ENCODE data around the gene CHST5. TPM values are rescaled to one million over a fixed set of nuclear protein-coding genes. Genes with fewer than 3 reads are reported as not detected.

The CHST5 gene
- under 1 TPM in 1 of 2 experiments, not detected in 1; 0.06 TPM for total RNA-seq

DNA sequence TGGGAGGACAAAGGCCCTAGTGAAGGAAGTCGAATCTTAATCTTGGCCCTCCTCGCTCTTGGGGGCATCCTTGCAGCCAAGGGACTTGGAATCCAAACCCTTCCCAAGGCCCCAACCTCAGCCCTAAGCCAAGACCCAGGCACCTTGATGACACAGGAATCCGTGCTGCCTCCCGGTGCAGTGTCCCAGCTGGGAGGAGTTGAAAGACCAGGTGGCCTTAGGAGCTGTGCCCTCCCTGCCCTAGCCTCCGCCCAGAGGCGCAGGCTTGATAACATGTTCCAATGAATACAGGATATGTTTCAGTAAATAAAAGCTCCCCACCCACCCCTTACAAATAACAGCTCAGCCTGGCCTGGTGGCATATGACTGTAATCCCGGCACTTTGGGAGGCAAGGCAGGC is at the start of gene CHST5:
Gene CHST5 (minus strand): TSS at position 208 of the 400 bp plus-strand sequence. CDS start 5,724 bp downstream, outside the sequence.
- POLR2A ChIA-PET: no interaction called here
- Mint-ChIP-seq H3K36me3 (ENCODE audit: low read depth) (no peaks in the 10 kb centered on the region), H3K27me3 (no peaks in the 10 kb centered on the region)

DNA sequence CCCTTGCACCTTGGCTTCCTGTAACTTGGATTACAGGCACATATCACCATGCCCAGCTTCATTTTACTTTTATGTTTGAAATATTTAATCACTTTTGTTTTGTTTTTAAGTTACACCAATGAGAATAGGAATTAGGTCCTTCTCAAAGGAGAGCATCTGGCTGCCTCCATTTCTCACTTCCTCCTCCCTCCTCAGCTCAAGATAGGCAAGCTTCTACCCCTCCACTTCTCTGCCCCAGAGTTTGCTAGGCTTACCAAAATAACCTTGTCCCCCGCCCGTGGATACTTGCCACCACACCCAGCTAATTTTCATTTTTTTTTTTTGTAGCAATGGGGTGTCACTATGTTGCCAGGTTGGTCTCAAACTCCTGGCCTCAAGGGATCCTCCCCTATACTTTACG is 48.2 kb upstream of the CHST5 start:
- H3K4me1 Mint-ChIP-seq: peaks cover 6% of the 10 kb centered on the region
- peaks cover 15% of the 10 kb centered on the region for H3K36me3 Mint-ChIP-seq (ENCODE audit: low read depth)
- H3K4me3 Mint-ChIP-seq: no peak overlapping the region
- no peak for DNase-seq
- ChIA-PET POLR2A (no interaction called here), CTCF (no interaction called here)
- no peaks in the 10 kb centered on the region for H3K9me3 Mint-ChIP-seq
- no peaks in the 10 kb centered on the region for H3K27me3 Mint-ChIP-seq
- H3K27ac Mint-ChIP-seq: no peak overlapping the region

More for the DNA sequence above, at the start of gene CHST5:
- DNase-seq: no peak
- CTCF ChIA-PET: interaction anchor here (1.3 to 1.7 kb wide), 2 partner anchors 19 to 337 kb away, joined by 3 to 4 read pairs; no protein-coding TSS in a partner anchor
- H3K27ac Mint-ChIP-seq: no peak within 1 kb of the TSS
- H3K4me3 Mint-ChIP-seq: no peak within 1 kb of the TSS
- no peaks in the 10 kb centered on the region for H3K9me3 Mint-ChIP-seq
- H3K4me1 Mint-ChIP-seq: peaks cover 3% of the 10 kb centered on the region

DNA sequence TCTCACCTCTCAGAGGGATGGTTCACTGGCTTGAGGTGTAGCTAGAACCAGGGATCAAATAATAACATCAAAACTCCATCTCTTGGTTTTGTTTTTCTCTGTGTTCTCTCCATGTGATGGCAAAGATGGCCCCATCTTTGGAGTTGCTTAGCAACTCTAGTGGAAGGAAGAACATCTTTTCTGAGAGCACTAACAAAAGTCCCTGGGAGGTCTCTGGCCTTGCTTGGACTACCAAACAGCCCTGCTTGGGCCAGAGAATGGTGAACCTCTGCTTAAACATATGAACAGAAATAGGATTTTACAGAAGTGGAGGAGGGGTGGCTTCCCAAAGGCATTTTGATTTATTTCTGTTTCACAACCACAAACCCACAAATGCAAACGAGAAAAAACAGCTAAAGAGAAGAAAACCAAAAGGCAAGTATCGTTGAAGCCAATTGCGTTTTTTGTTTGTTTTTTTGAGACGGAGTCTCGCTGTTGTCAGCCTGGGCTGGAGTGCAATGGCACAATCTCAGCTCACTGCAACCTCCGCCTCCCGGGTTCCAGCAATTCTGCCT is 43.5 kb upstream of the CHST5 start:
- ChIA-PET POLR2A (no interaction called here), CTCF (interaction anchor here (1.1 kb wide), 1 partner anchor 97 kb away, joined by 3 read pairs; the partner anchor contains the start of gene CPHXL2)
- Mint-ChIP-seq H3K9me3 (no peaks in the 10 kb centered on the region), H3K27ac (no peak overlapping the region), H3K36me3 (ENCODE audit: low read depth) (peaks cover 28% of the 10 kb centered on the region), H3K4me3 (no peak overlapping the region), H3K27me3 (no peaks in the 10 kb centered on the region), H3K4me1 (peaks cover 14% of the 10 kb centered on the region)
- DNase-seq: no peak

DNA sequence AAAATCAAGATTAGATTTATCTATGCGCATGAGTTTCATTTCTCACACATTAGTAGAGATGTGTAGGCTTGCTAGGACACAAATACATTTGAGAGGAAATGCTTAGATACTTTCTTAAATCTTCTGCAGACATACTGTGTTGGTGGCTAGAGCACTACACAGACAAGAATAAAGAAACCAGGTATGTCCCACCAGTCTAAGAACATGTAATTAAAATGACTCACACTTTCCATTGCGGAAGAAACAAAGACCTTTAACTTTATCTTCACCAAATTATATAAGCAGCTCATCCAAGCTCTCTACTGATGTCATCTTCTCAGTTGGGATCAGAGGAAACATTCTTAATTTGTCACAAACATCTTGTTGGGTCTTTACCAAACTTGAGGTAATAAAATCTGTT is 42.8 kb upstream of the CHST5 start:
- DNase-seq: no peak
- H3K4me3 Mint-ChIP-seq: no peak overlapping the region
- H3K27me3 Mint-ChIP-seq: no peaks in the 10 kb centered on the region
- no peak overlapping the region for H3K27ac Mint-ChIP-seq
- ChIA-PET POLR2A (no interaction called here), CTCF (no interaction called here)
- no peaks in the 10 kb centered on the region for H3K9me3 Mint-ChIP-seq
- H3K4me1 Mint-ChIP-seq: peaks cover 14% of the 10 kb centered on the region
- peaks cover 30% of the 10 kb centered on the region for H3K36me3 Mint-ChIP-seq (ENCODE audit: low read depth)

DNA sequence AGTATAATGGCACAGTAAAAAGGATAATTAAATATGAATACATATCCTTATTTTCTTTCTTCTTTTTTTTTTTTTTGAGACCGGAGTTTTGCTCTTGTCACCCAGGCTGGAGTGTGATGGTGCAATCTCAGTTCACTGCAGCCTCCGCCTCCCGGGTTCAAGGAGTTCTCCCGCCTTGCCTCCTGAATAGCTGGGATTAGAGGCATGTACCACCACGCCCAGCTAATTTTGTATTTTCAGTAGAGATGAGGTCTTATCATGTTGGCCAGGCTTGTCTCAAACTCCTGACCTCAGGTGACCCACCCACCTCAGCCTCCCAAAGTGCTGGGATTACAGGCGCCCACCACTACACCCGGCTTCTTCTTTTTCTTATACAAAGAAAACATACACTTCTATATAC is 42.3 kb upstream of the CHST5 start:
- Mint-ChIP-seq H3K9me3 (no peaks in the 10 kb centered on the region), H3K4me3 (no peak overlapping the region), H3K27me3 (no peaks in the 10 kb centered on the region), H3K27ac (no peak overlapping the region), H3K36me3 (ENCODE audit: low read depth) (peaks cover 35% of the 10 kb centered on the region), H3K4me1 (peaks cover 14% of the 10 kb centered on the region)
- ChIA-PET POLR2A (interaction anchor here (0.6 kb wide), 1 partner anchor 65 kb away, joined by 3 read pairs; no protein-coding TSS in a partner anchor), CTCF (interaction anchor here (0.6 kb wide), 2 partner anchors 14 to 911 kb away, joined by 3 read pairs; no protein-coding TSS in a partner anchor)
- DNase-seq: no peak

DNA sequence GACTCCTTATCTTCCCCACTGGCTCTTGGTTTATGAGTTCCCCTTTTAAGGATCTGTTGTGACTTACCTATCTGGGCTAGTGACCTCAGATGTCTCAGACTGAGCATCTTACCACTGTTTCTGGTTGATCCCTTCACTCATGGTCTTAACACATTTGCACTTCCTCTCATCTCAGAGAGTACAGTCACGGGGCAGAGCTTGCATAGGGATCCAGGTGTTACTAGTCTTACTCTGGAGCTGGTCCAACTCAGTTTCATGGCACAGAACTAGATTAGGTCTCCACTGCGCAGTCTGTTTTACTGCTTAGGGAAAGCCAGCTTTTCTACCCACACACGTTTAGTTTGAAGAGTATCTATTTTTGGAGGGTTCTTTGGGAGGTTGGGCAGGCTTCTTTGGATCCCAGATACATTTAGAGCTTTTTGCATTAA is 40.5 kb upstream of the CHST5 start:
- H3K36me3 Mint-ChIP-seq (ENCODE audit: low read depth): peaks cover 43% of the 10 kb centered on the region
- no peak for DNase-seq
- POLR2A ChIA-PET: no interaction called here
- no peaks in the 10 kb centered on the region for H3K27me3 Mint-ChIP-seq
- H3K4me1 Mint-ChIP-seq: peaks cover 15% of the 10 kb centered on the region
- H3K27ac Mint-ChIP-seq: no peak overlapping the region
- H3K4me3 Mint-ChIP-seq: no peak overlapping the region
- CTCF ChIA-PET: interaction anchor here (0.6 to 1.4 kb wide), 3 partner anchors 11 to 61 kb away, joined by 3 to 4 read pairs (median 3); partner anchors contain the start of gene GABARAPL2
- no peaks in the 10 kb centered on the region for H3K9me3 Mint-ChIP-seq

DNA sequence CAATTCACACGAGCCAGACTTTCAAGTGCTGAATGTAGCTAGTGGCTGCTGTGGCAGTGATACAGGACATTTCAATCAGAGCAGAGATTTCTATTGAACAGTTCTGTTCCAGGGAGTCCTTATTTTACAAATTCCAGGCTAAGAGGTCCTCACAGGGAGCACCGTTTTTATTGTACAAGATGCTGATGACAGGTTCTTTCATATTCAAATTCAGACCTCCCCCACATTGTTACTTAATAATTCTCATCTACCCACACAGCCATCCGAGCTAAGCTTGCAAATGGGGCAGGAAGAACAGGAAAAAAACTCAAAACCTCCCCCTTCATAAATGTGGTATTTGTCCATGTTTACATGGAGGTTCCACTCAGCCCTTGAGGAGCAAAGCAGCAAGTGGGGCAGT is 40.0 kb upstream of the CHST5 start:
- Mint-ChIP-seq H3K4me3 (no peak overlapping the region), H3K9me3 (no peaks in the 10 kb centered on the region), H3K36me3 (ENCODE audit: low read depth) (peaks cover 44% of the 10 kb centered on the region), H3K27me3 (no peaks in the 10 kb centered on the region), H3K27ac (no peak overlapping the region), H3K4me1 (peaks cover 19% of the 10 kb centered on the region)
- ChIA-PET CTCF (interaction anchor here (0.9 to 1.4 kb wide), 2 partner anchors 10 to 58 kb away, joined by 3 to 4 read pairs; partner anchors contain the start of gene GABARAPL2), POLR2A (no interaction called here)
- no peak for DNase-seq

DNA sequence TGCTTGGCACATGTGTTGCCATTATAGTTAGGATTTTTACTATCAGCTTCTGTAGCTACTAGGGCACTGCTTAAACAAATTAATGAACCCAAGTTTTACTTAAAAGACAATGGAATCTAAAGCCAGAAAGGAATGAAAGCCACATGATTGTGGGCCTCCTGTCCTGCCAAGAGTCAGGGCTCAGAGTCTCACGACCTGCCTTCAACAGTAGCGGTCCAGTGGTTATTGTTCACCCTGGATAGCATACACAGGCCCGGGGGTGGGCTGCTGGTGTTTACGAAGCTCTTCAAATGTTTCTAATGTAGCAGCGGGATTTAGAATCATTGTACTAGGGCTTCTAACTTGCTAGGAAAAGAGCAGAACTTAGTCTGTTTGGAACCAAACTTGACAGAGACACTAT is 38.0 kb upstream of the CHST5 start:
- CTCF ChIA-PET: no interaction called here
- POLR2A ChIA-PET: interaction anchor here (0.6 kb wide), 1 partner anchor 41 kb away, joined by 7 read pairs; no protein-coding TSS in a partner anchor
- peaks cover 37% of the 10 kb centered on the region for H3K36me3 Mint-ChIP-seq (ENCODE audit: low read depth)
- peak overlapping the region; percentile 69 for H3K27ac Mint-ChIP-seq
- no peak overlapping the region for H3K4me3 Mint-ChIP-seq
- DNase-seq: no peak
- no peaks in the 10 kb centered on the region for H3K9me3 Mint-ChIP-seq
- H3K27me3 Mint-ChIP-seq: no peaks in the 10 kb centered on the region
- H3K4me1 Mint-ChIP-seq: peaks cover 20% of the 10 kb centered on the region

DNA sequence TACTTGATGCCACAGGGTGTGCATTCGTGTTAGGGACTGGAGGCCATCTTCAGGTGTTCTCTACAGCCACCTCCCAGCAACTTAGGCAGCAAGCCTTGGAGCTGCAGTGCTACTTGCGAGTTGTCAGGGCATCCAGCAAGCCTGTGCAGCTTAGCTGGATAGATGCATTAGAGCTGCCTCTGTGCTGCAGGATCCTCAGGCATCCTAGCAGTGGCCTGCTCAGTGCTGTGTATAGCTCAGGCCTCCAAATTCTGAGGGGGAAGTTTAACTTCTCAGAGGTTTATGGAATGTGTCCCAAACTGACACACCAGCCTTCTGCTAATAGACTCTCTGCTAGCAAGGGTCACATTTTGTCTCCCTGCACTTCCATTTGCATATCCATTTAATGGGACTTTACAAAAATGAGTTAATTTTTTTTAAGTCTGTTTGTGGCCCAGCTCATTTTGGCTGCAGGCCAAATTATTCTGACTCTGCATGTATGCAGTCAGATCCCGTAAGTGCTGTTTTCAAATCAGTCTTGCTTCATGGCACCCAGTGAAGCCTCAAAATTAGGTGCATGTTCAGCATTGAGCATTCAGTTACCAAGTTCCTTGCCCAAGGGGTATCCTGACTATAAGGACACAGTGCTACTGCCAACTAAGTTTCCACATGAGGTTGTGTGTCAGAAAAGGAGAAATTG is 37.1 kb upstream of the CHST5 start:
- Mint-ChIP-seq H3K27ac (no peak overlapping the region), H3K4me1 (peaks cover 23% of the 10 kb centered on the region), H3K27me3 (no peaks in the 10 kb centered on the region), H3K36me3 (ENCODE audit: low read depth) (peaks cover 31% of the 10 kb centered on the region), H3K4me3 (no peak overlapping the region), H3K9me3 (no peaks in the 10 kb centered on the region)
- POLR2A ChIA-PET: interaction anchor here (0.7 kb wide), 1 partner anchor 48 kb away, joined by 3 read pairs; no protein-coding TSS in a partner anchor
- DNase-seq: no peak
- CTCF ChIA-PET: interaction anchor here (0.9 kb wide), 1 partner anchor 12 kb away, joined by 3 read pairs; no protein-coding TSS in a partner anchor

DNA sequence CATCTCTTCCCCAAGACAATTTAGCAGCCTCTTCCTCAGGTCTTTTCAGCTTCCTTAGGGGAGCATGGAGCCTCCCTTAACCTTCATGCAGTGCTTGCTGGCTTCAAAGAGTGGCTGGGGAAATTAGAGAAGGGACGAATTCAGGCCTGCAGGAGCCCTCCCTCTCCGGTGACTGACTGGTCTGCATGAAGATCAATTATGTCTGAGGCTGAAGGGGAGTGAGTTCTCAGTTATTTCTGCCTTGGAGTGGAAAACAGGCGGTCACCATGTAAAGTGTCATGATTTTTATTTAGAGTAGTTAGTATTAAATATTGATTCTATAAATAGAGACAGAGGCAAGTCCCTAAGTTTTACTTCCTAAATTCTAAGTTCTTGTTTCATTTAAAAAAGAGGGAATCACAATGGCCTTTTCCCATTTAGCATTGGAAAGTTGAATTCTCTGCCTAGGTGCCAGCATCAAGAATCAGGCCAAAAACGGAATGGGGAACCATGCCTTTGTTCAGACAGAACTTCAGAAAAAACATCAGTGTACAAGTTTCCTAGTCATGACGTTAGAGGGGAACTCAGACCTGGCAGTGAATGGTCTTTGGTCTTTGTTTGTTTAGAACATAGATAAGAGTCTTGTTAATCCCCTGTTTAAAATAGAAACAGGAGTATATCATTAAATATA is 34.6 kb upstream of the CHST5 start:
- peaks cover 35% of the 10 kb centered on the region for H3K4me1 Mint-ChIP-seq
- no peaks in the 10 kb centered on the region for H3K9me3 Mint-ChIP-seq
- POLR2A ChIA-PET: no interaction called here
- peaks cover 27% of the 10 kb centered on the region for H3K36me3 Mint-ChIP-seq (ENCODE audit: low read depth)
- CTCF ChIA-PET: interaction anchor here (0.5 to 2.1 kb wide), 2 partner anchors 53 to 127 kb away, joined by 3 to 5 read pairs; no protein-coding TSS in a partner anchor
- no peaks in the 10 kb centered on the region for H3K27me3 Mint-ChIP-seq
- no peak overlapping the region for H3K27ac Mint-ChIP-seq
- no peak for DNase-seq
- H3K4me3 Mint-ChIP-seq: no peak overlapping the region

DNA sequence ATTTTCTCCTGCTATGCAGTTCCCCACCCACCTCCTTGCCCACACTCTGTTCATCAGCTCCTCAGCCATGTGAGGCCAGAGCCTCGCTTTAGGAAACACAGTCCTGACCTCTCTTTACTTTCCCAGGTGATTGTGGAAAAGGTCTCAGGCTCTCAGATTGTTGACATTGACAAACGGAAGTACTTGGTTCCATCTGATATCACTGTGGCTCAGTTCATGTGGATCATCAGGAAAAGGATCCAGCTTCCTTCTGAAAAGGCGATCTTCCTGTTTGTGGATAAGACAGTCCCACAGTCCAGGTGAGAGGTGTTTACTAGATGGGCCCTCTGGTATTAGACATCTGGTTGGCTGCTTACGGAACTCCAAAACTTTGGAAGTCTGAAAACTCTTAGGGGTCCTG is 32.0 kb upstream of the CHST5 start:
- ChIA-PET CTCF (interaction anchor here (1.6 kb wide), 1 partner anchor 12 kb away, joined by 3 read pairs; the partner anchor contains the start of gene TMEM231), POLR2A (no interaction called here)
- H3K9me3 Mint-ChIP-seq: no peaks in the 10 kb centered on the region
- peaks cover 42% of the 10 kb centered on the region for H3K4me1 Mint-ChIP-seq
- peaks cover 19% of the 10 kb centered on the region for H3K36me3 Mint-ChIP-seq (ENCODE audit: low read depth)
- peaks cover 8% of the 10 kb centered on the region for H3K27me3 Mint-ChIP-seq
- H3K4me3 Mint-ChIP-seq: peak overlapping the region; percentile 91
- peak overlapping the region; percentile 80 for H3K27ac Mint-ChIP-seq
- no peak for DNase-seq

DNA sequence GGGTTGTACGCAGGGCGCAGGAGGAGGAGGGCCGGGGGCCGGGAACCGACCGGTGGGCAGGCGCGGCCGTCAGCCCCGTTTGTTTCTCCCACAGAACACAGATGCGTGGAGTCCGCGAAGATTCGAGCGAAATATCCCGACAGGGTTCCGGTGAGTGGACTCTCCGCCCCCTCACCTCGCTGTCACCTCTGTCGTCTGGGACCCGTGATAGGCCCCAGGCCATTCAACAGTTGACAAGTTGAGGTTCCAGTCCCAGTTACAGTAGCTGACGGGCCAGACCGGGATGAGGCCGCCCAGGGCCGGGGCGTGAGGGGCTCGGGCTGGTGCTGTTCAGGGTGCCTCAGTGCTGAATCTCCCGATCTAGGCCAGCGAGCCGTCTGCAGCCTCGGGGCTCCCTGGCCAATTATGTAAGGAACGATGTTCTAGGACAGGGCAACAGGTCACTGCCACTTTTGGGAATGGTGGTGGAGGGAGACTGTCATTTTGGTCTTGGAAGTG is 30.9 kb upstream of the CHST5 start:
- POLR2A ChIA-PET: no interaction called here
- Mint-ChIP-seq H3K4me1 (peaks cover 42% of the 10 kb centered on the region), H3K36me3 (ENCODE audit: low read depth) (peaks cover 14% of the 10 kb centered on the region), H3K4me3 (peak overlapping the region; percentile 91), H3K27me3 (peaks cover 13% of the 10 kb centered on the region), H3K27ac (peak overlapping the region; percentile 78), H3K9me3 (no peaks in the 10 kb centered on the region)
- DNase-seq: peak; percentile 35
- CTCF ChIA-PET: interaction anchor here (0.6 to 2.3 kb wide), 4 partner anchors 10 to 1127 kb away, joined by 3 to 6 read pairs (median 3); partner anchors contain the start of gene TMEM231

Data from activated CD4-positive, alpha-beta T cell treated with anti-CD3 and anti-CD28 coated beads, Interleukin-2, amount 10 ng/mL, durations not matched to agents 7 days and 5 days (primary cell).